HUES6 (cell line): ENCODE measurements around the gene THEM5.

Experiments used
- H3K27ac ChIP-seq: 2 replicates; pipeline ENCODE4 v1.7.0; 2013; ENCODE audit warnings: low read depth, mild to moderate bottlenecking, low read length, inconsistent platforms
- H3K27me3 ChIP-seq: 2 replicates; pipeline ENCODE4 v1.6.1; 2013; ENCODE audit warnings: low read length; ENCODE audit not compliant: control insufficient read depth, insufficient read depth
- H3K36me3 ChIP-seq: 2 replicates; pipeline ENCODE4 v1.6.1; 2013; ENCODE audit warnings: low read length; ENCODE audit not compliant: control insufficient read depth, insufficient read depth
- H3K4me1 ChIP-seq: 2 replicates; pipeline ENCODE4 v1.6.1; 2013; ENCODE audit warnings: low read length; ENCODE audit not compliant: control insufficient read depth, insufficient read depth
- H3K4me3 ChIP-seq: 2 replicates; pipeline ENCODE4 v1.5.1; 2013; ENCODE audit warnings: low read depth, low read length
- H3K9ac ChIP-seq: one replicate; pipeline ENCODE4 v1.6.1; 2013; ENCODE audit warnings: mild to moderate bottlenecking, low read length
- H3K9me3 ChIP-seq: 2 replicates; pipeline ENCODE4 v1.6.1; 2013; ENCODE audit warnings: low read depth, low read length; ENCODE audit not compliant: control insufficient read depth, insufficient read depth

The THEM5 gene

GRCh38 chr1:151807131-151807530 lies 46.4 kb downstream of the THEM5 start:
- H3K36me3 ChIP-seq: no peaks in the 10 kb centered on the region
- H3K4me3 ChIP-seq: no peak overlapping the region
- peaks cover 12% of the 10 kb centered on the region for H3K4me1 ChIP-seq
- H3K9me3 ChIP-seq: no peaks in the 10 kb centered on the region
- peaks cover 9% of the 10 kb centered on the region; the same call in 1 of the 2 replicates for H3K27me3 ChIP-seq
- no peak overlapping the region for H3K9ac ChIP-seq
- H3K27ac ChIP-seq: no peak overlapping the region

- Histone ChIP-seq H3K9ac (no peak overlapping the region), H3K4me1 (peaks cover 12% of the 10 kb centered on the region), H3K9me3 (no peaks in the 10 kb centered on the region), H3K27ac (no peak overlapping the region), H3K27me3 (peaks cover 9% of the 10 kb centered on the region; the same call in 1 of the 2 replicates), H3K4me3 (no peak overlapping the region), H3K36me3 (no peaks in the 10 kb centered on the region)
These were observed 47.3 kb downstream of the THEM5 start for GRCh38 chr1:151806170-151806569.

- Histone ChIP-seq H3K9me3 (no peaks in the 10 kb centered on the region), H3K4me1 (peaks cover 11% of the 10 kb centered on the region), H3K27ac (no peak within 1 kb of the TSS), H3K27me3 (peaks cover 9% of the 10 kb centered on the region; the same call in 1 of the 2 replicates), H3K4me3 (no peak within 1 kb of the TSS), H3K36me3 (no peaks in the 10 kb centered on the region), H3K9ac (no peak within 1 kb of the TSS)
These were observed 48.3 kb downstream of the THEM5 start, which contains the start of gene LINGO4 for GRCh38 chr1:151805066-151805820. LINGO4 (minus strand) TSS chr1:151805419; CDS start chr1:151802704, 2,715 bp downstream.

- Histone ChIP-seq H3K4me3 (no peak overlapping the region), H3K27me3 (peaks cover 12% of the 10 kb centered on the region; the same call in 1 of the 2 replicates), H3K9ac (no peak overlapping the region), H3K9me3 (no peaks in the 10 kb centered on the region), H3K27ac (no peak overlapping the region), H3K4me1 (peaks cover 9% of the 10 kb centered on the region; the same call in 1 of the 2 replicates), H3K36me3 (no peaks in the 10 kb centered on the region)
These were observed 49.6 kb downstream of the THEM5 start for GRCh38 chr1:151803915-151804314.

GRCh38 chr1:151803164-151803563 lies 50.3 kb downstream of the THEM5 start:
- Histone ChIP-seq H3K27ac (no peak overlapping the region), H3K9ac (no peak overlapping the region), H3K36me3 (no peaks in the 10 kb centered on the region), H3K9me3 (no peaks in the 10 kb centered on the region), H3K27me3 (peaks cover 12% of the 10 kb centered on the region; the same call in 1 of the 2 replicates), H3K4me3 (no peak overlapping the region), H3K4me1 (peaks cover 11% of the 10 kb centered on the region; the same call in 1 of the 2 replicates)

GRCh38 chr1:151802372-151802771 lies 51.1 kb downstream of the THEM5 start:
- Histone ChIP-seq H3K9ac (no peak overlapping the region), H3K9me3 (no peaks in the 10 kb centered on the region), H3K4me1 (peaks cover 11% of the 10 kb centered on the region; the same call in 1 of the 2 replicates), H3K27me3 (peaks cover 12% of the 10 kb centered on the region; the same call in 1 of the 2 replicates), H3K4me3 (no peak overlapping the region), H3K27ac (no peak overlapping the region), H3K36me3 (no peaks in the 10 kb centered on the region)

- H3K27ac ChIP-seq: no peak overlapping the region
- no peaks in the 10 kb centered on the region for H3K36me3 ChIP-seq
- H3K9me3 ChIP-seq: no peaks in the 10 kb centered on the region
- H3K4me1 ChIP-seq: peaks cover 11% of the 10 kb centered on the region; the same call in 1 of the 2 replicates
- no peak overlapping the region for H3K9ac ChIP-seq
- peaks cover 12% of the 10 kb centered on the region; the same call in 1 of the 2 replicates for H3K27me3 ChIP-seq
- no peak overlapping the region for H3K4me3 ChIP-seq
These were observed 51.7 kb downstream of the THEM5 start for GRCh38 chr1:151801846-151802245.

GRCh38 chr1:151801310-151801820 lies 52.1 kb downstream of the THEM5 start:
- Histone ChIP-seq H3K9me3 (no peaks in the 10 kb centered on the region), H3K9ac (no peak overlapping the region), H3K4me3 (no peak overlapping the region), H3K27ac (no peak overlapping the region), H3K4me1 (peaks cover 11% of the 10 kb centered on the region; the same call in 1 of the 2 replicates), H3K27me3 (peaks cover 8% of the 10 kb centered on the region; the same call in 1 of the 2 replicates), H3K36me3 (no peaks in the 10 kb centered on the region)

- H3K9me3 ChIP-seq: no peaks in the 10 kb centered on the region
- H3K4me1 ChIP-seq: peaks cover 11% of the 10 kb centered on the region; the same call in 1 of the 2 replicates
- H3K36me3 ChIP-seq: no peaks in the 10 kb centered on the region
- peaks cover 6% of the 10 kb centered on the region; the same call in 1 of the 2 replicates for H3K27me3 ChIP-seq
- no peak overlapping the region for H3K27ac ChIP-seq
- H3K9ac ChIP-seq: no peak overlapping the region
- no peak overlapping the region for H3K4me3 ChIP-seq
These were observed 52.7 kb downstream of the THEM5 start for GRCh38 chr1:151800830-151801229.

- Histone ChIP-seq H3K36me3 (no peaks in the 10 kb centered on the region), H3K27me3 (peaks cover 6% of the 10 kb centered on the region; the same call in 1 of the 2 replicates), H3K9ac (no peak overlapping the region), H3K27ac (no peak overlapping the region), H3K4me1 (peaks cover 11% of the 10 kb centered on the region; the same call in 1 of the 2 replicates), H3K4me3 (no peak overlapping the region), H3K9me3 (no peaks in the 10 kb centered on the region)
These were observed 54.1 kb downstream of the THEM5 start for GRCh38 chr1:151799179-151800022.
